ENCODE data around the gene DDX55.

GRCh38 chr12:123648401-123648800, 46.5 kb downstream of the DDX55 start:
- TF ChIP-seq CTCF (IDR thresholded peaks at IDR 0.05; ENCODE audit: low read length), result no peak
- no peak for TF ChIP-seq EZH2 (IDR thresholded peaks at IDR 0.05; ENCODE audit: borderline replicate concordance, low read length)

All from OCI-LY1 (cell line).